ENCODE data around the gene TGFBR2.

DNA sequence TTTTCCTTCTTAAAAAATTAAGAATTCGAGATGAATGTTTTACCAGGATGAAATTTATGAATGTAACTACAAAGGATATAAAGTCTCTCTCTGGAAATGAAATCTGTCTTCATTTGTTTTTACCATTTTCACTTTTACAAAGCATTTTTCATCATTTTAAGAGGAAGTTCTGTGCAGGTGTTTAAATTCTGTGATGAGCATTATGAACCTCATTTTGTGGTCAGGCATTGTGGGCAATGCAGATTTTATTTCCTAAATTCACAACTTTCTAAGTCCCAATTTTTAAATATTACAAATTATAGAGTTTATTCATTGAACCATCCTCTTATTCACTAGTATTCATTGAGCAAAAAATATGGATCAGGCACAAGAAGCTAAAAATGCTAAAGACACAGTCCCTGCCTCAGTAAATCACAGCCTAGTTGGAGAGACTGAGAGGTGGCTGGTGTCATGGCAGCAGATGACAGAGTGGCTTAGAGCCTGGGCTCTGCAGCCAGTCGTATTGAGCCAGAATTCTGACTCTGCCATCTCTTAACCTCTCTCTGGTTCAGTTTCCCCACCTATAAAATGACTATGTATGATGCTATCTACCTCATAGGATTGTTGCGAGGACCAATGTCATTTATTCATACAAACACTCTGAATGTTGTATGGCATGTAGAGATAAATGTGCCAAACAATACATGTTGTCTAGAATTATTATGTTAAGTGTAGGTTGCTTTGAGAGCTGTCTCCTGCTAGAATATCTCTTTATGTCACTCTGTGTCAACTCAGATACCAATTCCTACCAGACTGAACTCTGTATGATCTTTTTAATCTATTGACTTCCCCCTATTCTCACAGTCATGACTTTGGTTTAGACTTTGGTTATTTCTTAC, 7.5 kb upstream of the TGFBR2 start:
- TF ChIP-seq CTCF (conservative IDR thresholded peaks at IDR 0.05; ENCODE audit: low read depth, low read length) (no peak), EZH2 (IDR thresholded peaks at IDR 0.05; ENCODE audit: borderline replicate concordance, low read depth, low read length, poor library complexity, severe bottlenecking) (no peak)
